OCI-LY1 (cell line): ENCODE measurements around the gene PRF1.
"Not testable (repeated sequence)": the region's sequence is repeated elsewhere in the genome, so short reads cannot be mapped to it uniquely, and the experiment has no call there.

Source experiments
- H2AFZ ChIP-seq: fragments of 200-600 bp; sonication (generic), shearing (Covaris generic); 2 replicates; pipeline ENCODE4 v1.6.0; 2014; ENCODE audit warnings: antibody characterized with exemption, mild to moderate bottlenecking, low read length
- H3F3A ChIP-seq: fragments of 200-600 bp; sonication (generic), shearing (Covaris generic); 2 replicates; pipeline ENCODE4 v1.6.0; 2014; ENCODE audit warnings: mild to moderate bottlenecking, antibody characterized with exemption, low read length, moderate library complexity; ENCODE audit not compliant: insufficient read depth
- H3K27ac ChIP-seq: fragments of 200-600 bp; sonication (generic); 2 replicates; pipeline ENCODE4 v1.5.1; 2014; ENCODE audit warnings: low read length, mixed run types, mild to moderate bottlenecking, low read depth; ENCODE audit not compliant: poor library complexity, severe bottlenecking
- H3K27me3 ChIP-seq: fragments of 200-600 bp; sonication (generic); 2 replicates; pipeline ENCODE4 v1.6.0; 2014; ENCODE audit warnings: antibody characterized with exemption, mild to moderate bottlenecking, low read length, moderate library complexity; ENCODE audit not compliant: insufficient read depth
- H3K36me3 ChIP-seq: fragments of 200-600 bp; sonication (generic); 2 replicates; pipeline ENCODE4 v1.6.1; 2014; ENCODE audit warnings: mild to moderate bottlenecking, antibody characterized with exemption, low read length, moderate library complexity, mixed read lengths; ENCODE audit not compliant: insufficient read depth
- H3K4me1 ChIP-seq: fragments of 200-600 bp; sonication (generic); 2 replicates; pipeline ENCODE4 v1.5.1; 2014; ENCODE audit warnings: mild to moderate bottlenecking, low read length, moderate library complexity; ENCODE audit not compliant: insufficient read depth, severe bottlenecking
- H3K4me2 ChIP-seq: fragments of 200-600 bp; sonication (generic), shearing (Covaris generic); 2 replicates; pipeline ENCODE4 v1.6.1; 2014; ENCODE audit warnings: low read length
- H3K4me3 ChIP-seq: fragments of 200-600 bp; sonication (generic); 2 replicates; pipeline ENCODE4 v1.5.1; 2014; ENCODE audit warnings: low read length, low read depth, mild to moderate bottlenecking, mixed read lengths; ENCODE audit not compliant: poor library complexity, severe bottlenecking
- H3K79me2 ChIP-seq: fragments of 200-600 bp; shearing (Covaris generic); 2 replicates; pipeline ENCODE4 v1.6.1; 2016; ENCODE audit warnings: mixed run types, low read length, mixed read lengths; ENCODE audit not compliant: insufficient read depth
- H3K9ac ChIP-seq: fragments of 200-600 bp; sonication (generic), shearing (Covaris generic); 2 replicates; pipeline ENCODE4 v1.6.1; 2014; ENCODE audit warnings: mild to moderate bottlenecking, low read length, mixed read lengths
- H3K9me2 ChIP-seq: fragments of 200-600 bp; sonication (generic), shearing (Covaris generic); 2 replicates; pipeline ENCODE4 v1.6.1; 2014; ENCODE audit warnings: low read depth, mild to moderate bottlenecking, low read length, mixed read lengths
- H3K9me3 ChIP-seq: fragments of 200-600 bp; shearing (Covaris generic); 2 replicates; pipeline ENCODE4 v1.6.1; 2014; ENCODE audit warnings: low read length, mixed read lengths
- H4K20me1 ChIP-seq: fragments of 200-600 bp; sonication (generic), shearing (Covaris generic); 2 replicates; pipeline ENCODE4 v1.6.0; 2016; ENCODE audit warnings: mild to moderate bottlenecking, low read length; ENCODE audit not compliant: insufficient read depth
- CTCF ChIP-seq: fragments of 200-600 bp; sonication (generic), shearing (Covaris generic); IDR thresholded peaks from 2 replicates; pipeline ENCODE4 v1.5.1; 2017; ENCODE audit warnings: mild to moderate bottlenecking, antibody characterized with exemption, low read length, moderate library complexity, mixed read lengths
- EZH2 ChIP-seq: fragments of 200-600 bp; sonication (generic), shearing (Covaris generic); IDR thresholded peaks from 2 replicates; pipeline ENCODE4 v1.8.0; 2017; ENCODE audit warnings: borderline replicate concordance, mixed run types, mild to moderate bottlenecking, antibody characterized with exemption, low read length, moderate library complexity, mixed read lengths

PRF1 gene

GRCh38 chr10:70615211-70615610, 12.7 kb upstream of the PRF1 start:
- peaks cover 44% of the 10 kb centered on the region for H3K4me1 ChIP-seq
- 0 out of 2 replicates have a peak, but pooled peaks cover 2% of the 10 kb centered on the region for H3K9me3 ChIP-seq
- no peak overlapping the region for H3K4me3 ChIP-seq
- H3K27me3 ChIP-seq = no peaks in the 10 kb centered on the region
- no peaks in the 10 kb centered on the region for H3K36me3 ChIP-seq
- no peaks in the 10 kb centered on the region for H3K9me2 ChIP-seq
- H4K20me1 ChIP-seq = no peaks in the 10 kb centered on the region
- no peaks in the 10 kb centered on the region for H3F3A ChIP-seq
- TF ChIP-seq CTCF (no peak), EZH2 (no peak)
- no peak overlapping the region for H3K9ac ChIP-seq
- no peak overlapping the region for H2AFZ ChIP-seq
- no peak overlapping the region for H3K4me2 ChIP-seq
- no peak overlapping the region for H3K27ac ChIP-seq
- no peaks in the 10 kb centered on the region for H3K79me2 ChIP-seq

DNA sequence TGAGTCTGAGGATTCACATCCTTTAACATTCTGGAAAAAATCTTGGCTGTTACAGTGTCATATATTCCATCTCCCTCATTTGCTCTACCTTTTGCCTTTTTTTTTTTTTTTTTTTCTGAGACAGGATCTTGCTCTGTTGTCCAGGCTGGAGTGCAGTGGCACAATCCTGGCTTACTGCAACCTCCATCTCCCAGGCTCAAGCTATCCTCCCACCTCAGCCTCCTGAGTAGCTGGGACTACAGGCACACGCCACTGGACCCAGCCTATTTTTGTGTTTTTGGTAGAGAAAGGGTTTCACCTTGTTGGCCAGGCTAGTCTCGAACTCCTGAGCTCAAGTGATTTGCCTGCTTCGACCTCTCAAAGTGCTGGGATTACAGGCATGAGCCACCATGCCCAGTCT, 11.8 kb upstream of the PRF1 start:
- H3K9me2 ChIP-seq, H3K27ac ChIP-seq, H3K4me3 ChIP-seq, H3K27me3 ChIP-seq, H3K79me2 ChIP-seq, H2AFZ ChIP-seq, H4K20me1 ChIP-seq, H3K9me3 ChIP-seq, H3K9ac ChIP-seq, H3F3A ChIP-seq, H3K36me3 ChIP-seq, H3K4me2 ChIP-seq: not testable (repeated sequence)
- peaks cover 44% of the 10 kb centered on the region for H3K4me1 ChIP-seq

DNA sequence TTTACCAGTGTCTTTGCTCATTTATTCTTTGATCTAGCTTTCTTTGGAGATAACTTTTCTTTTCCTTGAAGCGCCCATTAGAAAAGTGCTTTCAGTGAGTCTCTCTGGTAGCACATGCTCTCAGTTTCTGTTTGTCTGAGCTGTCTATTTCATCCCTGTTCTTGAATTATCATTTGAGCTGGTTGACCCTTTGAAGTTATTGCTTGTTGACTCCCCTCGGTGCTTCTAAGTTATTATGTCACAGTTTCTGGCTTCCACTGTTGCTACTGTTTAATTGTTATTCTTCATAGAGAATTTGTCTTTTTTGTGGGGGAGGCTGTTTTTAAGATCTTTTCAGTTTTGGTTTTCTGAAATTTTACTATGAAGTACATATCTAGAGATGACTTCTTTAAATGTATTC, 11.4 kb upstream of the PRF1 start:
- no peaks in the 10 kb centered on the region for H3K9me3 ChIP-seq
- H3F3A ChIP-seq = no peaks in the 10 kb centered on the region
- TF ChIP-seq CTCF (no peak), EZH2 (no peak)
- no peak overlapping the region; the same call in 1 of the 2 replicates for H2AFZ ChIP-seq
- H3K27me3 ChIP-seq = no peaks in the 10 kb centered on the region
- H3K4me1 ChIP-seq = peaks cover 44% of the 10 kb centered on the region
- no peak overlapping the region for H3K9ac ChIP-seq
- no peaks in the 10 kb centered on the region for H3K36me3 ChIP-seq
- H3K4me2 ChIP-seq = no peak overlapping the region; the same call in 1 of the 2 replicates
- no peaks in the 10 kb centered on the region for H4K20me1 ChIP-seq
- no peak overlapping the region for H3K27ac ChIP-seq
- H3K79me2 ChIP-seq = no peaks in the 10 kb centered on the region
- no peaks in the 10 kb centered on the region for H3K9me2 ChIP-seq
- H3K4me3 ChIP-seq = no peak overlapping the region

DNA sequence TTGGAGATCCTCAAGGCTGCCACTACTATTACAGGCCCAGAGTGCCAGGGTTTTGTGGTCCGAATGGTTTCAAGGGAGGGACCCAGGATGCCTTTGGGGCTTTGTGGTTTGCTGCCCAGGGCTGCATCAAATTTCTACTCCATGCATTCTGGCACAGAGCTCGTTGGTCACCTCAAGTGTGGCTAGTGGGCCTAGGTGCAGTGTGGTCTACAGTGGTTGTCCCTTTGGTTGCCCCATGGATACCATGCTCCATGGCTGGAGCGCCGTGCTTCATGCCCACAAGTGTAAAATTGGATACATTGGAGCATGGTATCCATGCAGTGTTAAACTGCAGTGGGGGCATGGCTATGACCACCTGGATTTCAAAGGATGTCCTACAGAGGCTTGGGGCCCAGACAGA, 5.4 kb upstream of the PRF1 start:
- H3F3A ChIP-seq = no peaks in the 10 kb centered on the region
- peaks cover 38% of the 10 kb centered on the region for H3K4me1 ChIP-seq
- no peaks in the 10 kb centered on the region for H3K9me2 ChIP-seq
- no peaks in the 10 kb centered on the region for H3K9me3 ChIP-seq
- no peaks in the 10 kb centered on the region for H3K27me3 ChIP-seq
- H2AFZ ChIP-seq = no peak overlapping the region
- H3K4me3 ChIP-seq = no peak overlapping the region
- H3K79me2 ChIP-seq = no peaks in the 10 kb centered on the region
- H3K9ac ChIP-seq = no peak overlapping the region
- H3K27ac ChIP-seq = peak overlapping the region; percentile 66
- no peaks in the 10 kb centered on the region for H3K36me3 ChIP-seq
- no peaks in the 10 kb centered on the region for H4K20me1 ChIP-seq
- no peak overlapping the region for H3K4me2 ChIP-seq
- TF ChIP-seq CTCF = no peak
- no peak for TF ChIP-seq EZH2
